C4-2B (cell line): ENCODE results near the gene CCDC38.

Experiments used
- ZFX ChIP-seq: fragments of 450-650 bp; IDR thresholded peaks from 2 replicates; pipeline ENCODE4 v1.6.1; 2017
- TF ChIP-seq, protein P1 (sequence below): fragments of 450-650 bp; conservative IDR thresholded peaks from 2 replicates; pipeline ENCODE4 v1.5.1; 2017; ENCODE audit warnings: mild to moderate bottlenecking

DNA sequence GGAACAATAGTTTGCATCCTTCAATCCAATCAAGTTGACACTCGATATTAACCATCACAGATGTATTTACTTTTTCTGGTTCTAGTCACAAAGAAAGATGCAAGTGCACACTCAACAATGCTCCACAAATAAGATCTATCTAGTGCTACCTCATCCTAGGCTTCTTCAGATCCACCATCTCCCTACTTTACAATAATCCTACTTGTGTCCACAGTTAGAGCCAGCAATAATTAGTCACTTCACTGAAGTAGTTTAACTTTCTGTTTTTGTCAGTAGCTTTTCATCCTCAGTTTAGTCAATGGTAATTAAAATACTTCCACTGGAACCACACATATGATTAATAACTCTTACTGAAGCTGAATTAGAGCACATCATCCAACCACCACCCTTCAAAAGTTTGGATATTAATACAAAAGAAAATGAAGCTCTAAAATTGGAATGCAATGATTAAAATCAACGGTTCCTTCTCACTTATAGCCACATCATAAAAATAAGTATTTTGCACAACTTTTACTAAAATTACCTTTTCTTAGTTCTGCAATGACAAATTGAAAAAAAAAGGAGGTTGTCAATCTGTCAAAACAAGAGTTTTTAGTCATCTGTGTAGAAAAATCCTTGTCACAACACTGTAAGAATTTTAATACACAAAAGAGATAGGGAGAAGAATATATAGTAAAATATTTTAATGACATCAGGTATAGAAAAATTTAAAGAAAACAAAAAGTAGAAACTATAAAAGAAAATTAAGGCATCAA, 111.9 kb downstream of the CCDC38 start:
- TF ChIP-seq, protein P1, sequence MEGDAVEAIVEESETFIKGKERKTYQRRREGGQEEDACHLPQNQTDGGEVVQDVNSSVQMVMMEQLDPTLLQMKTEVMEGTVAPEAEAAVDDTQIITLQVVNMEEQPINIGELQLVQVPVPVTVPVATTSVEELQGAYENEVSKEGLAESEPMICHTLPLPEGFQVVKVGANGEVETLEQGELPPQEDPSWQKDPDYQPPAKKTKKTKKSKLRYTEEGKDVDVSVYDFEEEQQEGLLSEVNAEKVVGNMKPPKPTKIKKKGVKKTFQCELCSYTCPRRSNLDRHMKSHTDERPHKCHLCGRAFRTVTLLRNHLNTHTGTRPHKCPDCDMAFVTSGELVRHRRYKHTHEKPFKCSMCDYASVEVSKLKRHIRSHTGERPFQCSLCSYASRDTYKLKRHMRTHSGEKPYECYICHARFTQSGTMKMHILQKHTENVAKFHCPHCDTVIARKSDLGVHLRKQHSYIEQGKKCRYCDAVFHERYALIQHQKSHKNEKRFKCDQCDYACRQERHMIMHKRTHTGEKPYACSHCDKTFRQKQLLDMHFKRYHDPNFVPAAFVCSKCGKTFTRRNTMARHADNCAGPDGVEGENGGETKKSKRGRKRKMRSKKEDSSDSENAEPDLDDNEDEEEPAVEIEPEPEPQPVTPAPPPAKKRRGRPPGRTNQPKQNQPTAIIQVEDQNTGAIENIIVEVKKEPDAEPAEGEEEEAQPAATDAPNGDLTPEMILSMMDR, result no peak
- no peak for TF ChIP-seq ZFX
